Activated naive CD8-positive, alpha-beta T cell treated with anti-CD3 and anti-CD28 coated beads for 36 hours (primary cell): ENCODE data around the gene SLC6A11. TPM values are rescaled to one million over a fixed set of nuclear protein-coding genes. Genes with fewer than 3 reads are reported as not detected.

ENCODE experiments used
- DNase-seq: peaks from one replicate; pipeline ENCODE4 v3.0.0; 2021
- H3K27ac Mint-ChIP-seq: one replicate; pipeline ENCODE4 v1.8.0; 2022; ENCODE audit warnings: mild to moderate bottlenecking, moderate library complexity, mixed read lengths
- H3K27me3 Mint-ChIP-seq: one replicate; pipeline ENCODE4 v1.8.0; 2022; ENCODE audit warnings: mild to moderate bottlenecking, mixed read lengths
- H3K36me3 Mint-ChIP-seq: one replicate; pipeline ENCODE4 v1.8.0; 2021; ENCODE audit warnings: mild to moderate bottlenecking, mixed read lengths
- H3K4me1 Mint-ChIP-seq: one replicate; pipeline ENCODE4 v1.8.0; 2021; ENCODE audit warnings: mixed read lengths
- H3K4me3 Mint-ChIP-seq: one replicate; pipeline ENCODE4 v1.8.0; 2022; ENCODE audit warnings: mild to moderate bottlenecking, moderate library complexity, mixed read lengths
- H3K9me3 Mint-ChIP-seq: one replicate; pipeline ENCODE4 v1.8.0; 2022; ENCODE audit warnings: mixed read lengths
- total RNA-seq, 2 experiments: library from RNA; stranded (reverse); gene quantifications; one replicate each; pipeline ENCODE4 v1.2.3, GENCODE V29; 2021

The SLC6A11 gene
- total RNA-seq, 2 experiments from 2014 or later, result not detected

DNA sequence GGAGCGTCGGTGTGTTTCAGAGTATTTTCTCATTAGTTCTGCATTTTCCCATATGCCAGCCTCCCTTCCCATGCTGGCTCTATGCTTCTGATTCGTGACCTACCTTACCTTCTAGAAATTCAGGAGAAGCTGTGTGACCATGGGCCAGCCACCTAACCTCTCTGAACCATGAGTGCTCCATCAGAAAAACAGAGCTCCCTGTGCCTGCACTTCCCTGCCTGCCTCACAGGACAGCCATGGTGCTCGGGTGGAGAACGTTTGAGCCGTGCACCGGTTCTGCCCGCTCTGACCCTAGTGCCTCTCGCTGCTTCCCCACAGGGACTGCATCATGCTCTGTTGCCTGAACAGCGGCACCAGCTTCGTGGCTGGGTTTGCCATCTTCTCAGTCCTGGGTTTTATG is 102.0 kb downstream of the SLC6A11 start:
- no peaks in the 10 kb centered on the region for H3K36me3 Mint-ChIP-seq
- H3K27me3 Mint-ChIP-seq, result peaks cover 21% of the 10 kb centered on the region
- no peak overlapping the region for H3K27ac Mint-ChIP-seq
- no peak for DNase-seq
- H3K9me3 Mint-ChIP-seq, result peaks cover 2% of the 10 kb centered on the region
- H3K4me1 Mint-ChIP-seq, result no peaks in the 10 kb centered on the region
- H3K4me3 Mint-ChIP-seq, result no peak overlapping the region

DNA sequence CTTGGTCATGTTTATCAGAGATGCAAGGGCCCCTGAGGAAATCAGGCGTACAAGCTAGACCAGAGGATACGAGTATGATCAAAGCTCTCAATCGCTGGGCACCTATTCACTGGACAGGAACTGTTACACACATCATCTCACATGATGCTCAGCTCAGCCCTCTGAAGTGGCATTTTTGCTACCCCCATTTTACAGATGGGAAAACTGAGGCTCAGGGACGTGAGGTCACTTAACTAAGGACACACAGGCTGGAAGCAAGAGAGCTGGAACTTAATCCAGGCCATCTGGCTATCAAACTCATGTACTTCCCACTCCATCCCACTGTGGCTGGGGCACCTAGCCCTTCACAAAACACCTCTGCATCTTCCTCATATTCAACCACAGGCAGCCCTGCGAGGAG is 103.6 kb downstream of the SLC6A11 start:
- Mint-ChIP-seq H3K27me3 (peaks cover 21% of the 10 kb centered on the region), H3K4me3 (no peak overlapping the region), H3K4me1 (no peaks in the 10 kb centered on the region), H3K9me3 (peaks cover 5% of the 10 kb centered on the region), H3K27ac (no peak overlapping the region), H3K36me3 (no peaks in the 10 kb centered on the region)
- DNase-seq, result no peak

DNA sequence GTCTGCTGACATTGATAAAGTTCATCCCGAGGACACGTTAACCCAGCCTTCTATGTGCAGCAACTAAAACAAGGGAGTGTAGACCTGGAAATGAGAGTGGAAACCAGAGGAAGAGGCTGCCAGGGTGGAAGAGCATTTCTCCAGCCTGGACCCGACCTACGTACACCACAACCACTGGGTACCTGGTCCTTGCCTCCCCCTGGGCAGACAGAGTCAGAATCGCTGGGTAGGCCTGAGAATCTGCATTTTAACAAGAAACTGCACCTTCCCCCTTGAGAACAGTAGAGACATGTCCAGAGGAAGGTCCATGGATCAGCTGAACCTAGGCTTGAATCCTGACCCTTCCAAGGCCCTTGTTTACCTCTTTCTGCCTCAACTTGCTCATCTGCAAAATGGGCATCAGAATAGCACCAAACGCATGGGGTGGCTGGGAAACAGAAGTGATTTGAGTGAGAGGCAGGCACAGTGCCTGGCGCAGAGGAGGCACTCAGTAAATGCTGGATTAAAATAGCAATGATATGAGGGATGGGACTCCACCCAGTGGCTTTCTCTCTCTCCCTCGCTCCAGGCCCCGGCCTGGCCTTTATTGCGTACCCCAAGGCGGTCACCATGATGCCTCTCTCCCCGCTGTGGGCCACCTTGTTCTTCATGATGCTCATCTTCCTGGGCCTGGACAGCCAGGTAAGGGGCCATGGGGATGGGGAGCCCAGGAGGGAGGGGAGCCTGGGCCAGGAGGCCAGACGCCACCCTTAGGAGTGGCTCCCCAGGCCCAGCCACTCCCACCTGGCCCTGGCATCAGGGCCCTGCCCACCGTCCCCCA is 109.6 kb downstream of the SLC6A11 start:
- peaks cover 4% of the 10 kb centered on the region for H3K27me3 Mint-ChIP-seq
- no peaks in the 10 kb centered on the region for H3K36me3 Mint-ChIP-seq
- no peak overlapping the region for H3K27ac Mint-ChIP-seq
- no peaks in the 10 kb centered on the region for H3K4me1 Mint-ChIP-seq
- no peak overlapping the region for H3K4me3 Mint-ChIP-seq
- DNase-seq, result no peak
- H3K9me3 Mint-ChIP-seq, result peaks cover 7% of the 10 kb centered on the region

GRCh38 chr3:10926256-10926810 is 110.3 kb downstream of the SLC6A11 start:
- no peaks in the 10 kb centered on the region for H3K4me1 Mint-ChIP-seq
- H3K36me3 Mint-ChIP-seq, result no peaks in the 10 kb centered on the region
- no peak for DNase-seq
- no peak overlapping the region for H3K4me3 Mint-ChIP-seq
- H3K27ac Mint-ChIP-seq, result no peak overlapping the region
- peaks cover 5% of the 10 kb centered on the region for H3K9me3 Mint-ChIP-seq
- H3K27me3 Mint-ChIP-seq, result no peaks in the 10 kb centered on the region

- Mint-ChIP-seq H3K27me3 (no peaks in the 10 kb centered on the region), H3K4me3 (no peak overlapping the region), H3K9me3 (peaks cover 5% of the 10 kb centered on the region), H3K36me3 (no peaks in the 10 kb centered on the region), H3K27ac (no peak overlapping the region), H3K4me1 (no peaks in the 10 kb centered on the region)
- DNase-seq, result no peak
These were observed 110.9 kb downstream of the SLC6A11 start for GRCh38 chr3:10926811-10927521.

DNA sequence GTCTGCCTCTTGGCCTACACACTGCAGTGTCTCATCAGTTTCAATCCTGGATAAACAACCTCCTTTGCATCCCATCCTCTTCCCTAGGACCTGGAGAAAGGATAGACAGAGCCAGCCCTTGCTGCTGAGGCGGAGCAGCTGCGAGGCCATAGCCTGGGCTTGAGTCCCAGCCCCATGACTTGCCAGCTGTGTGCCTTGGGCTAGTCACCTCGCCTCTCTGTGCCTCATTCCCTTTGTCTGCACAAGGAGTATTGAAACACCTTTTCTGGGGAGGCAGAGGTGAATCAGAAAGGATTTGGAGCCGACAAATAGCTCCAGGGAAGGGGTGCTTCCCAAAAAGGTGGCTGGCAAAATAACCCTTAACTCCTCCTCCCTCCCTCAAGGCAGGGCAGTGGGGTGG is 111.5 kb downstream of the SLC6A11 start:
- Mint-ChIP-seq H3K9me3 (peaks cover 5% of the 10 kb centered on the region), H3K4me3 (no peak overlapping the region), H3K36me3 (no peaks in the 10 kb centered on the region), H3K4me1 (no peaks in the 10 kb centered on the region), H3K27ac (no peak overlapping the region), H3K27me3 (no peaks in the 10 kb centered on the region)
- no peak for DNase-seq

DNA sequence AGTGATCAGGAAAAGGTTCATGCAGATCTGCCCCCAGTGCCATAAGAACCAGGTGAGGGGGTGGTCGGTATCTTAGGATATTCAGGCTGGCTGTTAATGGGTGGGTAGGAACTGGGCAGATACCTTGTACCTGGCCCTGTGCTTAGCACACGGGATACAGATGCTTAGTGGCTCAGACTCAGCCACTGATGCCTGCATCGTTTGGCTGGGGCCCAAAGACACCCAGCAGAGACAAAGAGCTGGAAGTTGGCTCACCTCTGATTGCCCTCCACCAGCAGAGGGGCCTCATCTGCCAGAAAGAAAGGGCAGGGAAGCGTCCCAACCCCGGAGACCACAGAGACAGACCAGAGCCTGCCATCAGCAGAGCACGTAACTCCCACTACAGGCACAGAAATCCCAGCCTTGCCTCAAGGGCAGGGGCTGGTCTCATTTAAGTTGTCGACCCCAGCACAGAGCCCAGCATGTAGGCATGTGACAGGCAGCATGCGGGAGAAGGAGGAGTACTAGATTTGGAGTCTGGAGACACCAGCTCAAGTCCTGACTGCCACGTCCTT is 112.5 kb downstream of the SLC6A11 start:
- H3K9me3 Mint-ChIP-seq, result peaks cover 5% of the 10 kb centered on the region
- no peak for DNase-seq
- no peaks in the 10 kb centered on the region for H3K36me3 Mint-ChIP-seq
- H3K4me1 Mint-ChIP-seq, result no peaks in the 10 kb centered on the region
- no peak overlapping the region for H3K27ac Mint-ChIP-seq
- H3K4me3 Mint-ChIP-seq, result no peak overlapping the region
- no peaks in the 10 kb centered on the region for H3K27me3 Mint-ChIP-seq

- DNase-seq, result no peak
- Mint-ChIP-seq H3K27ac (no peak overlapping the region), H3K4me1 (no peaks in the 10 kb centered on the region), H3K4me3 (no peak overlapping the region), H3K36me3 (no peaks in the 10 kb centered on the region), H3K9me3 (peaks cover 5% of the 10 kb centered on the region), H3K27me3 (no peaks in the 10 kb centered on the region)
These were observed 113.0 kb downstream of the SLC6A11 start for GRCh38 chr3:10928961-10929471.

DNA sequence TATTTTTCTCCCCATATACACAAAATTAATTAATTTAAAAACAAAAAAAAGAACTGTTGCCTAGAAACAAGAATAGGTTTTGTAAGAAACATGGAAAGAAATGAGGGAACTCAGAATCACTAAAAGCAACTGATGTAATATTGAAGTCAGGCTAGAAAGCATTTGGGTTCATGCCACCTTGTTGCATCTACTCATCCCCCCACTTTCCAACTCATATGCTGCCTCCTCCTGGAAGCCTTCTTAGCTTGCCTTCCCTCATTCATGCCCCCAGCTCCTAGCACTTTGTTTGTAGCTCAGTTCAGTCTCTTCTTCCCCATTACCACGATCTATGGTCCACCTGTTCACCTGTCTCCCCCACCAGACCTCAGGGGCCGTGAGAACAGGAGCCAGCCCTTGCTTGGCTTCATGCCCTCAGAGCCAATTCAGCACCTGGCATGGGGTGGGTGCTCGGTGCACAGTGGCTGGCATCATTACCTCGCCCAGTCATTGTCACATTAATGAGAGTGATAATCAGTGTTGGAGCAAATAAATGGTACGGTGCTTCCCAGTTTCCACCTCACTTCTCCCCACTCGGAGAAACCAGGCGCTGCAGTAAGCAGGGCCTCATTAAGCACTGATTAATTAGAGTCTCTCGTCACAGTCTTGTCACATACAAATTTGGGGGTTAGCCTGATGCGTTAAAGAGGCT is 114.1 kb downstream of the SLC6A11 start:
- Mint-ChIP-seq H3K27me3 (no peaks in the 10 kb centered on the region), H3K9me3 (no peaks in the 10 kb centered on the region), H3K27ac (no peak overlapping the region), H3K4me3 (no peak overlapping the region), H3K4me1 (no peaks in the 10 kb centered on the region), H3K36me3 (no peaks in the 10 kb centered on the region)
- no peak for DNase-seq

- Mint-ChIP-seq H3K27ac (no peak overlapping the region), H3K27me3 (no peaks in the 10 kb centered on the region), H3K9me3 (no peaks in the 10 kb centered on the region), H3K4me1 (no peaks in the 10 kb centered on the region), H3K36me3 (no peaks in the 10 kb centered on the region), H3K4me3 (no peak overlapping the region)
- DNase-seq, result no peak
These were observed 114.6 kb downstream of the SLC6A11 start for GRCh38 chr3:10930666-10931040.

DNA sequence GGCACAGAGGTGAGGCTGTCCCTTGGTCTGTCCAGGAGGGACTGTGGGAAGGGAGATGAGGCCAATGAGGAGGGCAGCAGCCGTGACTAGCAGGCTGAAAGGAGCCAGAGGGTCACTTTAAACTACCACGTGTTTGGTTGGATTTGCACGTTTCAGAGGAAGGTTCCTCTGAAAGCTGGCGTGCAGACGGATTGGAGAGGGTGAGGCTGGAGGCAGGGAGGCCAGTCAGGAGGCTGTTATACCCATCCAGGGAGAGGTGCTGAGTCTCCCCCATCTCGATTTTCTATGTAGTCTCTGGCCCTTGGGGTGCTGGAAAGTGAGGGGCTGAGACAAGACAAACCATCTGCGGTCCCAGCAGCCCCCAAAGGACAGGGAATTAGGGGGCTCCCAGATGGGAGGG is 116.6 kb downstream of the SLC6A11 start:
- no peak overlapping the region for H3K27ac Mint-ChIP-seq
- no peaks in the 10 kb centered on the region for H3K9me3 Mint-ChIP-seq
- no peaks in the 10 kb centered on the region for H3K27me3 Mint-ChIP-seq
- no peak for DNase-seq
- H3K36me3 Mint-ChIP-seq, result no peaks in the 10 kb centered on the region
- no peak overlapping the region for H3K4me3 Mint-ChIP-seq
- no peaks in the 10 kb centered on the region for H3K4me1 Mint-ChIP-seq

GRCh38 chr3:10933021-10933420 is 117.0 kb downstream of the SLC6A11 start:
- Mint-ChIP-seq H3K4me3 (no peak overlapping the region), H3K27ac (no peak overlapping the region), H3K9me3 (no peaks in the 10 kb centered on the region), H3K36me3 (no peaks in the 10 kb centered on the region), H3K4me1 (no peaks in the 10 kb centered on the region), H3K27me3 (no peaks in the 10 kb centered on the region)
- DNase-seq, result no peak

GRCh38 chr3:10933470-10933804 is 117.4 kb downstream of the SLC6A11 start:
- no peak for DNase-seq
- Mint-ChIP-seq H3K9me3 (no peaks in the 10 kb centered on the region), H3K36me3 (no peaks in the 10 kb centered on the region), H3K4me3 (no peak overlapping the region), H3K27ac (no peak overlapping the region), H3K27me3 (no peaks in the 10 kb centered on the region), H3K4me1 (no peaks in the 10 kb centered on the region)

DNA sequence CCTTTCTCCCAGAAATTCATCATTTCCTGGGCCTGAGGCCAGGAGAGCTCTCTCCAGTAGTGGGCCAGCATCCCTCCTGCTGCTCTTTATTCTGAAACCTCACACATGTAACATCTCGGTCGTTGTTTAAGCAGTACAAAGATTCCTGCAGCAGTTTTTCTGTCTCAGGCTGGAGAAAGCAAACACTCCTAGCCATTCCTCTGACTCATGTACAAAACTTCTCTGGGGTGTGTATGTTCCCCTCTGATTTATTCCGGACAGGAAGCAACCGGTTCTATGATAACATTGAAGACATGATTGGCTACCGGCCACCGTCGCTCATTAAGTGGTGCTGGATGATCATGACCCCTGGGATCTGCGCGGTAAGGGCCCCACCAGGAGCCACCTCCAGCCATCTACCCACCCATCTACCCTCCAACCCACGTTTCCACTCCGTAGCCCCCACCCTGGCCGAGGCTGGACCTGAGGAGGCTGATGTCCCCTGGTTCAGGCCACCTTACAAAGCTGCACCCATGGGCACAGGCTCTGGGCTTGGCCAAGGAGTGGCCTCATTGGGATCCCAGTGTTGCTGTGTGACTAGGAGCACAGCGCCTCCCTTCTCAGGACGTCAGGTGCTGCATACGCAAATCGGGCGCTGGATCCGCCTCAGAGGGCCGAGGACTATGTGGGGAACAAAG is 117.9 kb downstream of the SLC6A11 start:
- Mint-ChIP-seq H3K27me3 (no peaks in the 10 kb centered on the region), H3K36me3 (no peaks in the 10 kb centered on the region), H3K27ac (no peak overlapping the region), H3K4me1 (no peaks in the 10 kb centered on the region), H3K9me3 (no peaks in the 10 kb centered on the region), H3K4me3 (no peak overlapping the region)
- DNase-seq, result no peak
